ENCODE measurements around the gene PTGES3. TPM values are rescaled to one million over a fixed set of nuclear protein-coding genes. Genes with fewer than 3 reads are reported as not detected.
"Not testable (repeated sequence)": the region's sequence is repeated elsewhere in the genome, so short reads cannot be mapped to it uniquely, and the experiment has no call there.

The PTGES3 gene, protein sequence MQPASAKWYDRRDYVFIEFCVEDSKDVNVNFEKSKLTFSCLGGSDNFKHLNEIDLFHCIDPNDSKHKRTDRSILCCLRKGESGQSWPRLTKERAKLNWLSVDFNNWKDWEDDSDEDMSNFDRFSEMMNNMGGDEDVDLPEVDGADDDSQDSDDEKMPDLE
- 89.1 and 98.9 TPM in 2 replicates for total RNA-seq (2014; rRNA removed; shearing (Covaris generic))
- polyA plus RNA-seq (2015; cell fraction: cytosol; rRNA removed): 203 and 262 TPM in 2 replicates
- polyA plus RNA-seq (2015; cell fraction: nucleus; rRNA removed): 72.0 and 83.4 TPM in 2 replicates

- in situ Hi-C loops (cut with HindIII; ENCODE audit: low pct_unique_long_range_greater_than_20kb, low sequenced_read_pairs): no loop called here
- peak; percentile 99 for DNase-seq (ENCODE audit: low read depth, low spot score)
These were observed at the start of gene PTGES3 for GRCh38 chr12:56688129-56688845. TSS of gene PTGES3 (minus strand) at chr12:56688284. CDS start at chr12:56687999, 285 bp downstream.

DNA sequence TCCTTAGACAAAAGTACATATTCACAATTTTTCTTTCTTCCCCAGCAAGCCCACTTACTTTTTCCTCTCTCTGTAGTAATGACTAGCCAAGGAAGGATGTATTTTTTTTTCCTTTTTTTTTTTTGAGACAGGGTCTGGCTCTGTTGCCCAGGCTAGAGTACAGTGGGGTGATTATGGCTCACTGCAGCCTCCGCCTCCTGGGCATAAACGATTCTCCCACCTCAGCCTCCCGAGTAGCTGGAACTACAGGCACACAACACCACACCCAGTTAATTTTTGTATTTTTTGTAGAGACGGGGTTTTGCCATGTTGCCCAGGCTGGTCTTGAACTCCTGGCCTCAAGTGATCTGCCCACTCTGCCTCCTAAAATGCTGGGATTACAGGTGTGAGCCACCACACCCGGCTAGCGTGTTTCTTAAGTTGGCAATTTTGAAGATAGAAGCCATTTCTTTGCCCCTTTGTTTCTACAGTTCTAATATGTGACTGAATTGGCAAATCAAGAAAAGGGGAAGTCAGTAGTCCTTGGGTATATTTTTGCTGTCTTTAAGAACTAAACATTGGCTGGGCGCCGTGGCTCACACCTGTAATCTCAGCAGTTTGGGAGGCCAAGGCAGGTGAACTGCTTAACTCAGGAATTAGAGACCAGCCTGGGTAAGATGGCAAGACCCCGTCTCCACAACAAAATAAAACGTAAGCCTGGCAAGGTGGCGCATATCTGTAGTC lies 40.2 kb upstream of the PTGES3 start:
- no peak for DNase-seq (ENCODE audit: low read depth, low spot score)
- in situ Hi-C loops (cut with HindIII; ENCODE audit: low pct_unique_long_range_greater_than_20kb, low sequenced_read_pairs): no loop called here

GRCh38 chr12:56726196-56726675 lies 38.2 kb upstream of the PTGES3 start:
- in situ Hi-C loops (cut with HindIII; ENCODE audit: low pct_unique_long_range_greater_than_20kb, low sequenced_read_pairs): not testable (repeated sequence)

DNA sequence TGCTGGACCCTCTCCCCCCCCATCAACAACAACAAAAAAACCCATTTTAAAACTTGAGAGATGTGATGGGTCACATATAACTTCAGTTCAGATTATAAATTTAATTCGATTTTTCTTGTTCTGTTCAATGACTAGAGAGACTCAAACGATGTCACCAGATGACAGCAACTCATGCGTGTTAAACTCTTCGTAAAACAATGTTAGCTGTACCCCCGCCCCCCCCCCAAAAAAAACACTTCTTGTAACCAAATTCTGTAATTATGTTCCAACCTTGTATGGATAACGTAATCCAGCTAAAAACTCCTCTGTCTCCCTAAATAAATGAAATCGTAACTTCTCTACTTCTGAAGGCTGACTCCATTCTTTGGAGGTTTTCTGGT lies 37.6 kb upstream of the PTGES3 start:
- in situ Hi-C loops (cut with HindIII; ENCODE audit: low pct_unique_long_range_greater_than_20kb, low sequenced_read_pairs): no loop called here
- no peak for DNase-seq (ENCODE audit: low read depth, low spot score)

More at GRCh38 chr12:56726196-56726675, 38.2 kb upstream of the PTGES3 start:
- DNase-seq (ENCODE audit: low read depth, low spot score): not testable (repeated sequence)

DNA sequence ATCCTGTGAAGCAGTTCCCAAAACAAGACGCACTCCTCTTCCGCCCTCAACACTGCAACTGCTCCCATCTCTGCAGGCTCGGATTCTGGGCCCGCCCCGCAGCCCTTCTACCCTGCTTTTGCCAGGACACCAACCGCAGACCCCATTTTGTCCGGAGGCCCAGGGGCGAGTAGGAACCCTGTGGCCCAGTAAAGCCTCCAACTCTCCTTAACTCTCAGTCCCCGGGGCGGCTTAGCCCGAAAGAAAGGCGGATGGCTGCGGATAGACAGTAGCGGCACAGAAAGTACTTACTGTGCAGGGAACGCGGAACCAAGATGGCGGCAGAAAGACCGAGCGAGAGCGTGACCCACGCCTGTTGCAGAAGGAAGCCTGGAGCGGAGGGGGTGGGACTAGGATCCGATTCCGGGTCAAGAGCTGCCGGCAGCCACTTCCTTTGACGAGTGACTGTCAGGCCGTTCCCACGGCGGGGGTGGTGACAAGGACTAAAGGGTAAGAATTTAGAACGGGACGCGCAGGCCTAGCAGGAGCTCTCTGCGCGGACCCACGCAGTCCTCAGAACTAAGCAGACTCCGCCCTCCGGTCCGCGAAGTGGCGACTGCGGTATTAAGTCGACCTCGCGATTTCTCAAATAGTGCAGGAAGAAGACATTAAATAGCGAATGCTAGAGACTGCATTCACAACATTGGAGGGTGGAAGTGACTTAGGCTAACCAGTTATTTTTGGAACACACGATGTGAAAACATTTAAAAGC lies 37.1 kb upstream of the PTGES3 start, which contains the start of gene NACA:
NACA (minus strand) TSS at position 328 of the 751 bp plus-strand sequence. CDS start 778 bp downstream, outside the sequence.
- in situ Hi-C loops (cut with HindIII; ENCODE audit: low pct_unique_long_range_greater_than_20kb, low sequenced_read_pairs): no loop called here
- peak; percentile 98 for DNase-seq (ENCODE audit: low read depth, low spot score)

- DNase-seq (ENCODE audit: low read depth, low spot score): no peak
- in situ Hi-C loops (cut with HindIII; ENCODE audit: low pct_unique_long_range_greater_than_20kb, low sequenced_read_pairs): no loop called here
These were observed 36.6 kb upstream of the PTGES3 start for GRCh38 chr12:56724701-56724971.

DNA sequence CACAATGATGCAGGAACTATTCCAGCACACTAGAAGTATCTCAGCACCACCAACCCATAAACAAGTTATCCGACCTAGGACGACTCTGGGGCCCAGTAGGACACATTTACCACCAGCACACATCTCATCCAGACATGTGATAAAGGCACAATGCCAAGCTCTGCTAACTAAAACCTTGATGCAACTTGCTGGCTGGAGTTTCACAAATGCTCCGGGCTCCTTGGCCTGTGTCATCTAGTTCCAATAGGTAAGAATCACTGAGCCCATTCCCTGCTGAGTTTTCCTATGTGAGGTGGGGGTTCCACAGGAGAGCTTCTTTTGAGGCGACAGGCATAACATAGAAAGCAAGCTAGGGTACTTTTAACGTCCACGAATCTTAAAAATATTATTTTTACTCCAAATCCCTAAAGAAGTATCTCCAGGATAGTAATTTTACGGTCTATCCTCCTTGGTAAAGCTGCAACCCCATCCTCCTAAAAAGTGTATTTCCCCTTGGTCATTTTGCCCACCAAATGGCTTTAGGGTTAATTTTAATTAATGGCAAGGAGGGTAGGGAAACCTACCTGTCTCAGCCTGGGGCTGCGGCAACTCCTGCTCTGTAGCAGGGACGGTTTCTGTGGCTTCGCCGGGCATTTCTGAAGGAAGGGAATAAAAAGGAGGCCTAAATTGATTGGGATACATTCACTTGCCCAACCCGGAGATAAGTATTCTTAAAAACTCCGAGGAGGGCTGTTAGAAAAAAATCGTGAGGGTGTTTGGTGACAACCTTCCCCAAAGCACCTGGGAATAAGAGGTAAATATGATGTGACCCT lies 36.0 kb upstream of the PTGES3 start:
- peak; percentile 64 for DNase-seq (ENCODE audit: low read depth, low spot score)
- in situ Hi-C loops (cut with HindIII; ENCODE audit: low pct_unique_long_range_greater_than_20kb, low sequenced_read_pairs): no loop called here

DNA sequence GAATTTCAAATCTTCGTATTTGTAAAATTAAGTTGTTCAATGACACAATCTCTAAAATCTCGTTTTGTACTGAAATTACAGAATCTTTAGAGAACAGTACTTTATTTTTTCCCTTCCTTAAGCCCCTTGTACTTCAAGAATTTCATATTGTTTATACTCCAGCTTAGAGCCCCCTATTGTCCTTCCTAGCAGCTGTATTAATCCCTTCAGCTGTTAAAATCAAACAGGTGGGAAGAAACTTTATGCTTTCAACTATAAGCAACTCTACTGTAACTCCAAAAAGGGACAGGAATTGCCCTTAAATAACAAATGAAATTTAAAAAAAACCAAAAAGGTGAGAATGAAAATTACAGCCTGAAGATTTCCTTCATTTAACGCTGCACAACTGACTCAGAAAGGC lies 35.3 kb upstream of the PTGES3 start:
- no peak for DNase-seq (ENCODE audit: low read depth, low spot score)
- in situ Hi-C loops (cut with HindIII; ENCODE audit: low pct_unique_long_range_greater_than_20kb, low sequenced_read_pairs): no loop called here

- in situ Hi-C loops (cut with HindIII; ENCODE audit: low pct_unique_long_range_greater_than_20kb, low sequenced_read_pairs): no loop called here
- DNase-seq (ENCODE audit: low read depth, low spot score): no peak
These were observed 34.7 kb upstream of the PTGES3 start for GRCh38 chr12:56722832-56723231.

DNA sequence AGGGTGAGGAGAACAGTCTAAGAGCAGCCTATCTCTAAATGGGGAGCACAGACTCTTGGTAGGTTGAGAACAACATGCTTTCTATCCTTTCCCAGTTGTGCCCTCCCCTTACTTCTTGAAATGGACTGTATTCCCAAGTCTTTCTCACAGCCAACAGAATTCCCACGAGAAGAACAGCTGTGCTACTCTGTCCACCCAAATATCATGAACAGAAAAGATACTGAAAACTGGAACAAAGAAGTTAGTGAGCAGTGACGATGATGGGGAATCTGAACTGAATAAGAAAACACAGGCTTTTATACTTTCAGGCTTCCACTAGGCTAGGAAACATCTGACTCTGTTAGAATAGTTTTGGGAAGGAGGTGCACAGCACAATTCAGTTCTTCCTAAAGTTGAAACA lies 33.6 kb upstream of the PTGES3 start:
- in situ Hi-C loops (cut with HindIII; ENCODE audit: low pct_unique_long_range_greater_than_20kb, low sequenced_read_pairs): no loop called here
- DNase-seq (ENCODE audit: low read depth, low spot score): peak; percentile 41

- in situ Hi-C loops (cut with HindIII; ENCODE audit: low pct_unique_long_range_greater_than_20kb, low sequenced_read_pairs): no loop called here
- no peak for DNase-seq (ENCODE audit: low read depth, low spot score)
These were observed 33.1 kb upstream of the PTGES3 start for GRCh38 chr12:56721216-56721615.

- no peak for DNase-seq (ENCODE audit: low read depth, low spot score)
- in situ Hi-C loops (cut with HindIII; ENCODE audit: low pct_unique_long_range_greater_than_20kb, low sequenced_read_pairs): no loop called here
These were observed 32.7 kb upstream of the PTGES3 start for GRCh38 chr12:56720731-56721151.

- in situ Hi-C loops (cut with HindIII; ENCODE audit: low pct_unique_long_range_greater_than_20kb, low sequenced_read_pairs): no loop called here
These were observed 31.0 kb upstream of the PTGES3 start for GRCh38 chr12:56719056-56719455.

DNA sequence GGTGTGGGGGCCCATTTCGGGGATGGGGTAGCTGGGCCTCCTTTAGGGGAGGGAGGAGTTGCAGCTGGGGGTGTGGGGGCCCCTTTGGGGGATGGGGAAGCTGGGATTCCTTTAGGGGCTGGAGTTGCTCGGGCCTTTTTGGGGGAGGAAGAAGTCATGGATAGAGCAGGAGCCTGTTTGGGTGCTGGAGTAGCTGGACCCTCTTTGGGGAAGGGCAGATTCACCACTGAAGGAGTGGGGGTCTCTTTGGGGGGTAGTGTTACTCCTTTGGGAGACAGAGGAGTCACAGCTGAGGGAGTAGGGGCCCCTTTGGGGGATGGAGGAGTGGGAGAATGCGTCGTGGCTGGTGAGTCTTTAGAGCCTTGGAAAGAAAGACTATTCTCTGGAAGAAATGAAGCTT lies 30.6 kb upstream of the PTGES3 start:
- no peak for DNase-seq (ENCODE audit: low read depth, low spot score)
- in situ Hi-C loops (cut with HindIII; ENCODE audit: low pct_unique_long_range_greater_than_20kb, low sequenced_read_pairs): no loop called here

More at GRCh38 chr12:56719056-56719455, 31.0 kb upstream of the PTGES3 start:
- no peak for DNase-seq (ENCODE audit: low read depth, low spot score)

- in situ Hi-C loops (cut with HindIII; ENCODE audit: low pct_unique_long_range_greater_than_20kb, low sequenced_read_pairs): no loop called here
These were observed 30.1 kb upstream of the PTGES3 start for GRCh38 chr12:56718149-56718548.

GRCh38 chr12:56716933-56717880 lies 29.1 kb upstream of the PTGES3 start:
- DNase-seq (ENCODE audit: low read depth, low spot score): no peak
- in situ Hi-C loops (cut with HindIII; ENCODE audit: low pct_unique_long_range_greater_than_20kb, low sequenced_read_pairs): no loop called here

More at GRCh38 chr12:56718149-56718548, 30.1 kb upstream of the PTGES3 start:
- DNase-seq (ENCODE audit: low read depth, low spot score): no peak
